NCI-H128 (cell line): ENCODE data around the gene CLEC17A.
"Not testable (repeated sequence)": the region's sequence is repeated elsewhere in the genome, so short reads cannot be mapped to it uniquely, and the experiment has no call there.

Experiments
- DNase-seq: peaks from one replicate; lab custom pipeline; 2025; ENCODE audit not compliant: unreplicated experiment; lab: John Stamatoyannopoulos, UW

CLEC17A gene

GRCh38 chr19:14558370-14559066 lies 24.4 kb upstream of the CLEC17A start:
- DNase-seq = no peak

GRCh38 chr19:14559916-14560775 lies 22.7 kb upstream of the CLEC17A start:
- no peak for DNase-seq

DNA sequence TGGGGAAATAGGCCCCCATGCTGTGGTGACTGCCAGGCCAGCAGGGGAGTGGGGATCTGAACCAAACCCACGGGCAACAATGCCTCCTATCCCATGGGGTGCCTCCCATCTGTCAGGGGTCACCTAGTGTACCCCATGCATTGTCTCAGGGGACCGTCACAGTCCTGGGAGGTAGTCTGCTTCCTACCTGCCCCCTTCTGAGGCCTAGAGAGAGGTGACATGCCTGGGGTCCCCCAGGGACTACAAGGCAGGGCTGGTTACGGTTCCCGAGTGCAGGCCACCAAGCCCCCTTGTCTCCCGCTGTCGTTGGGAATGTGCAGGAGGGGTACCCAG lies 22.1 kb upstream of the CLEC17A start:
- DNase-seq = no peak

DNA sequence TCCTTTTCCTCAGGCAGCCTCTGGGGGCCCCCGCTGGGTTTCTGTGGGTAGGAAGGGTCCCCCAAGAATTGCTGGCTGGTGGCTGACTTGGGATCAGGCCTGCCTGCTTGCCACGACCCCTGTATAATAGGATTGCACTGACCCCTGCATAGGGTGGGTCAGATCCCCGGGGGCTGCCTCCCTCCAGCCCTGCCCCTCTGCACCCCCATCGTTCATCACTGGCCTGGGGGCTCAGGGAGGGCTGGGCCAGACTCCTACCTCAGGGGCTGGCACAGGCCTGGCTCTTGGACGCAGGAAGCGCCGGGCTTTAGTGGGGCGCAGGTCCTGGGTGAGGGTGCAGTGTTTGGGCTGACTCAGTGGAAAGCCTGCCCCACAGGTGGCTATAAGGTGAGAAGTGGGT lies 21.6 kb upstream of the CLEC17A start:
- no peak for DNase-seq

DNA sequence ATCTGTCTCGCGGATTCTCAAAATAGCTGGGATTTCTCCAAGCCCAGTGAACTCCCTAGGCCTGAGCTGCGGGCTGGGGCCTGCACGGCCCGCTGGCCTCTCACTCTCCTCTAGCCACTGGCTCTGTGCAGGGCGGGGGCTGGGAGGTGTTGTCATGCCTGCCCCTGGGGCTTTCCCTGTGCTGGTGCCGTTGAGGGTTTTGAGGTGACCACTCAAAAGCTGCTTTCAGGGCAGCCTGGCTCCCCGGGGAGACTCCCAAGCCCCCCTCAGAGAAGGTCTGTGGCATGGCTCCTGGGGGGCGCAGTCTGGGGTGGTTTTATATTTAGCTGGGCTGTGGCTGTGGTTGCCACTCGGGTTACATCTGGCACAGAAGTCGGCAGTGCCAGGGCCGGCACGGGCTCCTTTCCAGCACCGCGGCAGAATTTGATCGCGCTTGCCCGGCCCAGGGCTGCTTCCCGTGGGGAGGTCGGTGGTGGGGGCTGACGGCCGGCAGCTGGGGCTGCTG lies 21.0 kb upstream of the CLEC17A start:
- DNase-seq = no peak

DNA sequence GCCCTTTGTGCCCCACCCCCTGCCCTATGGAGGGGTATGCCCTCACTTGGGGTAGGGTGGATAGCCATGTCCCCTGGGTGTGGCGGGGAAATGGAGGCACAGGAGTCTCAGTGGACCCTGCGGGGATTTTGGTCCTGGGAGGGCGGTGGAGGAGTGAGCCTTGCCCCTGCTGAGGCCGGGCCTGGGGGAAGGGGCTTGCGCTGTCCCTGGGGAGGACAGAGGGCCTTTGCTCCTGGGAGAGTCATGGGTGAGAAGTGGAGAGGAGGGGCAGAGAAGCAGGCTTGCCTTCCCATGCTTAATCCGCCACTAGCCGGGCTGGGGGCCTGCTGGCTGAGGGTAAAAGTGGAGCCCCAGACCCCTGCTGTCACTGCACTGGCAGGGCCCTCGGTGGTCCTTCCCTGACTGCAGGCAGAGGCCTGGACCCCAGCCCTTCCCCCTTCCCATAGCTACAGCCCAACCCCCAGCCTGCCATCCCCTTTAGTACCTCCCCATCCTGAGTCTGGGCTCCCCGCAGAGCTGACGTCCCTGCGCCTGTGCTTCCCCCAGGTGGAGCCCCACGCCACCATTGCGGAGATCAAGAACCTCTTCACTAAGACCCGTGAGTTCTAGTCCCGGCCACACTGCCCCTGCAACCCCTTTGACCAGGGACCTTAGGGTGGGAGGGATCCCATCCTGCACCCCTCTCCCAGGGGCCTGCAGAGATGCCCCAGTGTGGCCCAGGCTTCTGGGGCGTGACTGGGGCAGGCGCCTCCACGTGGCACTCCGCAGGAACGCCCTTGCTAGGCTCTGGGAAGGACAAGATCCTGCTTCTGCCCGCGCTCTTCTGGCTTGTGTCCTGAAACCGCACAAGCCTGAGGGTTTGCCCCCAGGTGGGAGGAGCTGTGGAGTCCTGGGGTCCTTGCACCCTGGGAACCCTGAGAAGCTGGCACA lies 20.0 kb upstream of the CLEC17A start:
- no peak for DNase-seq

GRCh38 chr19:14563590-14563926 lies 19.3 kb upstream of the CLEC17A start:
- no peak for DNase-seq

- no peak for DNase-seq
Measured at GRCh38 chr19:14563989-14564651, 18.8 kb upstream of the CLEC17A start.

DNA sequence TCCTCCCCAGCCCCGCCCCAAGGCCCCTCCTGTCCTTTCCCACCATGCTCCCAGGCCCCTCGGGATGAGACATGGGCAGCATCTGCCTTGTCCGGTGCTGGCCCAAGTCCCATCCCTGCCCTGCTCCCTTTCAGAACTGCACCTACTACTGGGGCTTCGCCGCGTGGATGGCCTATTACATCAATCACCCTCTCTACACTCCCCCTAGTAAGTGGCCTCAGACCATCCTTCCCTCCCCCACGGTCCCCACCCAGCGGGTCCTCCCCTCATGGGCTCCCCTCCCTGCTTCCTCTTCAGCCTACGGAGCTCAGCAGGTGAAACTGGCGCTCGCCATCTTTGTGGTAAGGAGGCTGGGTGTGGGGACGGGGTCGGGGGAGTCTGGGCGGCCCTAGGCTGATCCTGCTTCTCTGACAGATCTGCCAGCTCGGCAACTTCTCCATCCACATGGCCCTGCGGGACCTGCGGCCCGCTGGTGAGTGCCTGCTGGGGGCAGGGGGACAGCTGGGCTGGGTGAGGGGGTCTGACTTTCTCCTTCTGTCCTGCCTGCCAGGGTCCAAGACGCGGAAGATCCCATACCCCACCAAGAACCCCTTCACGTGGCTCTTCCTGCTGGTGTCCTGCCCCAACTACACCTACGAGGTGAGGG lies 18.1 kb upstream of the CLEC17A start:
- not testable (repeated sequence) for DNase-seq

GRCh38 chr19:14565298-14565679 lies 17.6 kb upstream of the CLEC17A start:
- DNase-seq = no peak

DNA sequence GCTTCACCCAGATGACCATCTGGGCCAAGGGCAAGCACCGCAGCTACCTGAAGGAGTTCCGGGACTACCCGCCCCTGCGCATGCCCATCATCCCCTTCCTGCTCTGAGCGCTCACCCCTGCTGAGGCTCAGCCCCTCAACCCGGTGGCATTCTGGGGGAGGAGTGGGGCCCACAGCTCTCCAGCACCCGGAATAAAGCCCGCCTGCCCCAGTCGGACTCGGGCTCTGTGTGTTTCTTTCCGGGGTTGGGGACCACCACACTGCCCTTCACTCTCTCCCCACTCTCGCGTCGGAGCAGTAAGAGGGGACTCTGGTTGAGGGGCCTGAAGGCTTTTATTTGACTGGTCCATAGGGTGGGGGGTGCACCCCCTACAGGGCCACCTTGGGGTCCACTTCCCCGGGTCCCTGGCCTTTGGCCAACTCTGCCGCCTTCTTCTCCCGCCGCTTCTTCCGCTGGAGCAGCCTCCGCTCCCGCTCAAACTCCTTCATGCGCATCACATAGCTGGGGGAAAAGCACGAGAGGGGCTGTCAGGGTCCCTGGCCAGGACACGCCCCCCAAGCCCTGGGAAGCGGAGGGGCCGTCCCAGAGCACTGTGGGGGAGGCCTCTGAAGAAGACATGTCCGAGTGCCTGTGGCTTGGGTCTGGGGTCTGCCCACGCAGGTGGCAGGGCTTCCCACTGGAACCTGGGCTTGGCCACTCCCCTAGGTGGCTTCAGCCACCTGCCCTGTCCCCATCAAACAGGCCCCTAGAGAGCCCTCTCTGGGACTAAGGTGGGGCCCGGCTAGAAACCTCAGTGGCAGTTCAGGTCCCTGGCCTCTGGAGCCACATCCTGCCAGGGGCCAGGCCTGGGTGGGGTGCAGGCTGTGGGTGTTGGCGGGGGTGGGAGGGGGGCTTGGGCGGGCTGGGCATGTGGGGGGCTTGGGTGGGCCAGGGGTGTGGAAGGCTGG lies 16.8 kb upstream of the CLEC17A start:
- no peak for DNase-seq

DNA sequence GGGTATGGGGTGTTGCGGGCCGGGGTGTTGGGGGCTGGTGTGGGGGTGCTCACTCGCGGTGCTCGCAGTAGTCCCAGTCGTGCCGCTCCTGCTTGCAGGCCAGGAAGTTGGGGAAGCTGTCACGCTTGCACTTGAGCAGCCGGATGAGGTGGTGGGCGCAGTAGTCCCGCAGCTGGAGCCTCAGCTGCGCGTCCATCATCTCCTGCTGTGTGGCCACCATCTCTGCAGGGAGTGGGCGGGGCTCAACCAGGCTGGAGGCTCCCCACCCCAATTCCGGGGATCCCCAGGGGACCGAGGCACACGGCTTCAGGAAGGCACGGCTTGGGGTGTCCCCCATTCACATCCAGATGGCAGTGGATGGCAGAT lies 16.2 kb upstream of the CLEC17A start:
- no peak for DNase-seq

DNA sequence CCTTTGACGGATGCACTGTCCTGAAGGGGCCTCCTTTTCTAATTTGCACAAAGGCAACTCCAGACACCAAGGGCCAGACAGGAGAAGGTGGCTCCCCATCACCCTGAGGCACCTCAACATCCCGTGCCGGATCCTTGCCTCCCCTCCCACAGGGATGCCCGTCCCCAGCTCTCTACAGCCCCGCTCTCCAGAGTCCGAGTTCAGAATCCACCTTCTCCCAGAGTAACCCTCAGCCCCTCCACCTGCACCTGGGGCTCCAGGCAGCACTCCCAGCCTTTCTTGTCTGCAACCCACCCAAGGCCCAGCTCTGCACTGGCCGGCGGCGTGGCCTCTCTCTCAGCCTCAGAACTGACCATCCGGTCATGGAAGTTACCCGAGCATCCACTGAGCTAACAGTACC lies 15.8 kb upstream of the CLEC17A start:
- no peak for DNase-seq

- DNase-seq = no peak
Measured at GRCh38 chr19:14570864-14571527, 11.9 kb upstream of the CLEC17A start.

DNA sequence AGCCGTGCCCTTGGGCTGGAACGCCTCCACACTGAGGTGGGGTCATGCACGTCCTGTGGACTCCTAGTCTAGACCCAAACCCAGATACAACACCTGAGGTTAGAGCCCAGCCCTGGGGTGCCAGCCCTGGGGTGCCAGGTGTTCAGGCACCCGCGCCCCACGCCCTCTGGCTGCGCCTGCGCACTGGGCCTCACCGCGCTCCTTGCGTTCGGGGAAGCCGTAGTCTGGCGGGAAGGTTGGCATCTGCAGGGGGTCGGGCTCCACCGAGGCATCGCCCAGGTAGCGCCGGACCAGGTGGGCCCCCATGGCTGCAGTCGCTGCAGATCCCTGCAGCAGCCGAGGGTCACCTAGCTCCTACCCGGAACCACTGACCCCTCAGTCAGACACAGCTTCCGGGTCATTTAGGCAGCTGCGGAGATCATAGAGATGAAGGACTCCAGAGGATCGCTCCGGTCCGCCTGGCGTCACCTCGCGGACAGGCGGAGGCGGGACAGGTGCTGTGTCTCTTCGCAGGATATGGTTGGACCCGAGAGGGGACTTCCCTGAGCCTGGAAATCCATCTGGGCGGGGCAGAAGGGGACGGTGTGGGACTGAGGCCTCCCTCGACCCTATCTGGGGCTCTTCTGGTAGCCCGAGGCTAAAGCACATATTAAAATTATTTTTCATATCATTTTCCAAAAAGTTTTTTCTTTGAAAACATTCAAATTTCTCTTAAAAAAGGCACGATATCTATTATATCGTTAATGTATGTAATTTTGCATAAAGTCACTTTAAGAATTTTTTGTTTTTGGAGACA lies 11.0 kb upstream of the CLEC17A start, which contains the start of gene NDUFB7:
Gene NDUFB7, minus strand, starts transcription at position 372 of the 796 bp plus-strand sequence. Its CDS starts 66 bp downstream, at position 306.
- DNase-seq = peak; percentile 87

DNA sequence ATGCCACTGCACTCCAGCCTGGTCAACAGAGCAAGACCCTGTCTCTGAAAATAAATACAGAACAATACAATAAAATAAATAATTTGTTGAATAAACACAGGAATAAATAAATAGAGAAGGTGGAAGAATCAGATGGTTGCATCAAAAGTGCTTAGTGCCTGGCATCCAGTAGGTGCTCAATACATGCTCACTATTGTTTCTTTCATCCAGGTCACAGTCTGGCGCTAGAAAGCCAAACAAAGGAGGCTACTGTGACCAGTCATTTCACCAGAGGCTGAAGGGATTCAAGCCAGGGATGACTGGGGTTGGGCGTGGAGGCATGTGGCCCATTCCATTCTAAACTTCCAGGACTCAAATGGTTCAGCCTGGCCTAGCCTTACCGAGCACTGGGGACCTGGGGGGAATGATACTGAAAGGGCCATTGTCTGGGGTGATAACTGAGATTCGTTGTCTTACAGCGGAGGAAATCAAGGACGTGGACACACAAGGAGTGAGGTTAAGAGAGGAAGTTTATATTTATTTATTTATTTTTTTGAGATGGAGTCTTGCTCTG lies 7.4 kb upstream of the CLEC17A start:
- DNase-seq = no peak

- DNase-seq = no peak
Measured at GRCh38 chr19:14576363-14576762, 6.5 kb upstream of the CLEC17A start.

DNA sequence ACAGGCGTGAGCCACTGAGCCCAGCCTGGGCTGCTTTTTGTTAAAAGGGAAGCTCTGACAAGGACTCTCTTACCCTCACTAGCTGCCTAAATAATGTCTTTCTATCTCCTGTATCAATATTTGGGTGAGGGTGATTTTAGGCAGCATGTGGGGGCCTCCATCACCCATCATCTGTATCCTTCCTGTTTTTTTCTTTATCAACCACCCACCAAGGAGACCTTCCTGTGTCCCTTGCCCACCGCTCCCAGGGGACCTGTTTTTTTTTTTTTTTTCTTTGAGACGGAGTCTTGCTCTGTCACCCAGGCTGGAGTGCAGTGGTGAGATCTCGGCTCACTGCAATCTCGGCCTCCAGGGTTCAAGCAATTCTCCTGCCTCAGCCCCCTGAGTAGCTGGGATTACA lies 5.6 kb upstream of the CLEC17A start:
- no peak for DNase-seq
